HK-2 (cell line): Measurements from ENCODE around the gene TNFRSF4.

Experiments
- DNase-seq: peaks from one replicate; pipeline ENCODE4 v3.0.0-alpha.2; 2018; ENCODE audit not compliant: unreplicated experiment

TNFRSF4 gene

DNA sequence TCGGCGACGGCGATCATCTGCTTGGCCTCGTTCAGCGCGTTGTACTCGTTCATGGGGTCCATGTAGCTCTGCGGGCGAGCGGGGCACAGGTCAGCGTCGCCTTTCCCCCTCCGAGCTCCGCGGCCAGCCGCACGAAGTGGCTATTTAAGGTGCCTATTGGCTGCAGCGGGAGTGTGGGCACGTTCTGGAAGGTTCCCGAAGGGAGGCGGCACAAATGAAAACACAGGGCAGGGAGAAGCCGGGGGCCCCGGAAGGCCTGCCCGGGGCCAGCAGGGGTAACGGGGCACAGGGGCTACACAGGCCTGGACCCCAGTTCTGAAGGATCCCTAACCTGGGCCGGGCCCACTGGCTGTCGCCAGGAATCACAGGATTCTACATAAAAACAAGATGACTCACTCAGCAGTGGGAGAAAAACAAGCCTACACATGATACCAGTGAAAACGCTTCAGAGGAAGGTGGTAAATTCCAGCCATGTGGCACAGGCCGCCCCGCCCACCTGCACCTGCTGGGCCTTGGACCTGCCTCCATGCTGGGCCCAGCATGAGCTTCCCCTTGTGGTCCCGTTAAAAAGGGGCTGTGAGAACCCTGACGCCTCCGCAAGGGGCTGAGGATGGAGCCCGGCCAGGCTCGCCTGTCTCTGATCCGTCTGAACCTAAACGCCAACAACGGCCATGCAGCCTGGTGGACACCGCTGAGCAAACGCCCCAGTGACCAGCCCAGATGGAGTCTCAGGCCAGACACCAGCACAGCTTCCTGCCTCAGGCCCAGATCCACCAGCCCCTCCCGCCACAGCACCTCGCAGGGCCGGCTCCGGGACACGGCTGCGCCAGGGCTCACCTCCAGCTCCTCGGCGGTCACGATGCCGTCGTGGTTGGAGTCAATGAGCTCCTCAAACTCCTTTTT lies 3.9 kb upstream of the TNFRSF4 start:
- DNase-seq: no peak

DNA sequence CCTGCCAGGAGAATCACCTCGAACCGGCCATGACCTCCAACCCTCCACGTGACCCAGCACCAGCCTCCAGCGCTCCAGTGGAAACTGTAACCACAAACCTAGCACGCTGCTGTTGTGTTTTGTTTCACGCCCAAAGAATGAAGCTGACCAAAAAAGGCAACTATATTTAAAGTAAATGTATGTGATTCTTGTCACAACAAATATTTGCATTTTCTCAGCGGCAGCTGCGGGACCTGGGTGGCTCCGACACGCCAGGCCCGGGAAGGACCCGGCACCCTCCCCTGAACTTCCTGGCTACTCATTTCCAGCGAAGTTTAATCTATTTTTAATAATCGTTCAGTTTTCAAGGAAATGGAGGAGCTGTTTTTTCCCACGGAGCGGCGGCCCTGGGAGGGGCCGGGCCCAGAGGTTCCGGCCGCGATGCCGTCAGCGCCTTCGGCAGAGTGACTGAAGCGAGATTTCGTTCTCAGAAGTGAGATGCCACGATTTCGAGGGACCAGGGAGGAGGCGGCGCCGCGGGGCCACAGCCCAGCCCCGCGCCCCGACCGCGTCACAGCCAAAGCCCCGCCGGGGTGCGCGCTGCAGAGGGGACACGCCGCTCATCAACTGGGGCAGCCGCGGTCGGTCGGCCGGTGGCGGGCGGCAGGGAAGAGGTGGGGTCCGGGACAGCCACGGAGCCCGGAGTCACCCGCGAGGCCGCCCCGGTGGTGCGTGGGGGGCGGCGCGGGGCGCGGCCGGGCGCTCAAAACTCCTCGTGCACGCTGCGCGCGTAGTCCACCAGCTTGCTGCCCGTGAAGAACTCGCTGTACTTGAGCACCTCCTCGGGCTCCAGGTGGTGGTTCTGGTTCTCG lies 3.0 kb upstream of the TNFRSF4 start:
- no peak for DNase-seq

DNA sequence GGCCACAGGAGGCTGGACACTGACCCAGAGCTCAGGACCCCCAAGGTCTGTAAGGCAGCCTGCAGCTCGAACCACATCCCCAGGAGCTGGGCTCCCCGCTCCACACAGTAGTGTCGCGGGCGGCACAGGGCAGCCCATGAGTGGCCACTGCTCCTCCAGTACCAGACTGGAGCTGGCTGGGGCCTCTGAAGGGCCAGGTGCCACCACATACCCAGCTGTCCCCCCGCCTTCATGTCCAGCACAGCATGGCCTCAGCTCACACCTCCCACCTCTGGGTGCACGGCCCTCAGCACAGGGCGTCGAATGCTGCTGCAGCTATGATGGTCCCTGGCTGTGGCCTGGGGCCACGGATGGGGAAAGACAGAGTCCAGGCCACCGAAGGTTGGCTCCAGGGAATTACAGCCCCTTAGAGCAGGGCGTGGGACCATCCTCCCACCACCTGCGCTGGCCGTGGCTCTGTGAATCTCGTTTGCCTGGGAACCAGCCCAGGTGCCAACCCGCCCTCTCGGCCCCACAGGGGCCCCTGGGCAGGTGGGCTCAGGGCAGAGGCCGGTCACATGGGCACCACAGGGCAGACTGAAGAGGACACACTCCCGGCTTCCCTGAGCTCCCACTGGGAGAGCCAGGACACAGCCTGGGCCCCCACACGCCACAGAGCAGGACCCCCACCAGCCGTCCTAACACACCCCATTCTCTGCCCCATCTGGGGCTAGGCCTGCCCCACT lies 2.1 kb upstream of the TNFRSF4 start:
- DNase-seq: no peak

DNA sequence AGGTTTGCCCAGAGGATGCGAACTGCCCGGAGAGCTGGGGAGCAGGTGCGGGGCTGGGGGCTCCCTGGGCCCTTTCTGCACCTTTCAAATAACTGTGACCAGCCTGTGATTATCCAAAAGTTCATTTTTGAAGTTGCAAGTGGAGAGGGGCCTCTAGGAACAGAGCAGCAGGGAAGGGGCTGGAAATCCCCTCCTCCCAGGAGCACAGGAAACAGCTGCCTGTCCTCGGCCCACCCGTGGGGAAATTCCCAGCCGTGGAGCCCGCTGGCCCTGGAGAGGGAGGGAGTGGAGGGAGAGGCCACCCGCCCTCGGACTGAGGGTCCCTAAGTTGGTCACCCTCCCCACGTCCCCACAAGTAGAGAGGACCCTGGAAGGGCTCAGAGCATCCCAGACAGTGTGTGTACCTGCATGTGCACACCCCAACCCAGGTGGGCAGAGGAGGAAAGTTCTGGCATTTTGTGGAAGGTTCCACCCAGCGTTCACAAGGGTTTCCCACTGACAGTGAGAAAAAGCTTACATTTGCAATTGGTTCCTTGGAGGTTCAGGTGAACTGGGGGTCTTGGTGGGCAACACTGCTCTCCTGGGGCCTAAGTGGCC lies 1.2 kb upstream of the TNFRSF4 start:
- DNase-seq: no peak

DNA sequence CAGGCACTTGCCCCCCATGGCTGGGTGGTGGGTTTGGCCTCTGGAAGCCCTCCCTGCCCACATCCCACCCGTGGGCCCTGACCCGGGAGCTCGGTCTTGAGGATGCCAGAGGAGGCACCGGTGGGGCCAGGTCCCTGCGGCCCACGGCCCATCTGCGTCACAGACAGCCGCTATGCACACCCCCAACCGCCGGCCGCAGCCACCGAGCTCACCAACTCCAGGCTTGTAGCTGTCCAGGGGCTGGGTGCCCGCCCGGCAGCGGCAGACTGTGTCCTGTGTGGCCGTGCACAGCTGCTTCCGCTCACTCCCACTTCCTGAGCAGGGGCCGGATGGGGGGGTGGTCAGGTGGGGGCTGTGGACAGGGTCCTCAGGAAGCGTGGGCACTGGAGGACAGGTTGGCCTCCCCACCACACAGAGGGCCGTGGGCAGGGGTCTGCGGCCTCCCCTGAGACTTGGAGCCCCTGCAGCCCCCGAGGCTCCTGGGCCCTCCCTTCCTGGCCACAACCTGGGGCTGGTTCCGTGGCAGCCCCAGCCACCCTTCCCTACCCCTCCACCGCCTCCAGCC lies 1.1 kb downstream of the TNFRSF4 start:
- no peak for DNase-seq

DNA sequence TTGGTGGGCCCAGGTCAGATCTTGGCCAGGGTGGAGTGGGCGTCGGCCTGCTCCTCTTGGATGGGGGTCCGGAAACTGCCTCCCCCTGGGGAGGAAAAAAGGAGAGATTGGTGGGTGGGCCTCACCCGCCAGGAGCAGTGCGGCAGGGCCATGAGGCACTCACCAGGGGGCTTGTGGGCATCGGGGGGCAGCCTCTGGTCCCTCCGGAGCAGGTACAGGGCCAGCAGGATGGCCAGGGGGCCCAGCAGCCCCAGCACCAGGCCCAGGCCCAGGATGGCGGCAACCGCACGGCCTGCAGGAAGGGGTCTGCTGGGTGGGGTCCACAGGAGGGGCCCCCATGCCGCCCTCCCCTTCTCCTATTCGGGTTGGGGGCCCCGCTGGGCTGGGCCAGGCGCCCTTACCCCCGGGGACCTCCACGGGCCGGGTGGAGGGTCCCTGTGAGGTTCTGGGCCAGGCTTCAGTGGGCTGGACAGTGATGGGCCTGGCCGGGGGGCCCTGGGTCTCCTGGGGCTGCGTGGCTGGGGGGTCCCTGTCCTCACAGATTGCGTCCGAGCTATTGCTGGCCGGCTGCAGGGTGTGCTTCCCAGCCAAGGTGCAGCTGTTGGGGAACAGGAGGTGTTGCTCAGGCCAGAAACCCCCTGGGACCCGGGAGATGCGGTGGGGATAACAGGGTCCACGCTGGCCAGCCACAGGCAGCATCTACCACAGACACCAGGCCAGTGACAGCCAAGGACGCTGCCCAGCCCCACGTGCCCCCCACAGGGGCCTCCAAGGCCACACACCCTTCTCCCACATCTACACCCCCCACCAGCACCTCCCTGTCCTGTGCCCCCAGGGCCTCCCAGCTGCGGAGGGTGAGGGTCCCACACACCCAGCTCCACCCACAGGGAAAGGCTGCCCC lies 2.2 kb downstream of the TNFRSF4 start:
- no peak for DNase-seq

DNA sequence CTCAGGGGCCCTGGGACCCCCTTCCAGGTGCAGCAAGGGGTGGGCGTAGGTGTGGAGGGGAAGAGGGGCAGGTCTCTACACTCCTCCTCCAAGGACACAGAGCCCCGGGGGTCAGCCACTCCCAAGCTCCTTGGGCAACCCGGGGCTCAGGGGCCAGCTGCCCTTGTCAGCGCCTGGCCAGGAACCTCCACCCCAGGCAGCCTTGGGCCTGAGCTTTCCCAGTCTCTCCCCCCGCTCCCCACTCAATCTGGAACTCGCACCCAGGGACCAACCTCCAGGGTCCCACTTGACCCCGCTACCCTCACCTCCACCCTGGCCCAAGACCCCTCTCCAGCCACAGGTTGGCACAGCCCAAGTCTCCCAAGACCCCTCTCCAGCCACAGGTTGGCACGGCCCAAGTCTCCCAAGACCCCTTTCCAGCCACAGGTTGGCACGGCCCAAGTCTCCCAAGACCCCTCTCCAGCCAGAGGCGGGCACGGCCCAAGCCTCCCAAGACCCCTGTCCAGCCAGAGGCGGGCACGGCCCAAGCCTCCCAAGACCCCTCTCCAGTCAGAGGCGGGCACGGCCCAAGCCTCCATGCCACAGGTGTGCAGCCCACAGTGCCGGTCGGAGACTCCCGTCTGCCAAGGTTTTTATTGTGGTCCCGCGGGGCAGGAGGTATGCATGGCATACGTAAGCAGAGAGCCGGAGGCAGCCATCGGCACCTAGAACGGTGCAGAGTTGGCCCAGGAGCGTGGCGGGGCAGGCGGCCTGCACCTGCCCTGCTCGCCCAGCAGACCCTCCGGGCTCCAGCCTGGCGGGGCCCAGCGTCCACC lies 3.0 kb downstream of the TNFRSF4 start:
- DNase-seq: no peak

DNA sequence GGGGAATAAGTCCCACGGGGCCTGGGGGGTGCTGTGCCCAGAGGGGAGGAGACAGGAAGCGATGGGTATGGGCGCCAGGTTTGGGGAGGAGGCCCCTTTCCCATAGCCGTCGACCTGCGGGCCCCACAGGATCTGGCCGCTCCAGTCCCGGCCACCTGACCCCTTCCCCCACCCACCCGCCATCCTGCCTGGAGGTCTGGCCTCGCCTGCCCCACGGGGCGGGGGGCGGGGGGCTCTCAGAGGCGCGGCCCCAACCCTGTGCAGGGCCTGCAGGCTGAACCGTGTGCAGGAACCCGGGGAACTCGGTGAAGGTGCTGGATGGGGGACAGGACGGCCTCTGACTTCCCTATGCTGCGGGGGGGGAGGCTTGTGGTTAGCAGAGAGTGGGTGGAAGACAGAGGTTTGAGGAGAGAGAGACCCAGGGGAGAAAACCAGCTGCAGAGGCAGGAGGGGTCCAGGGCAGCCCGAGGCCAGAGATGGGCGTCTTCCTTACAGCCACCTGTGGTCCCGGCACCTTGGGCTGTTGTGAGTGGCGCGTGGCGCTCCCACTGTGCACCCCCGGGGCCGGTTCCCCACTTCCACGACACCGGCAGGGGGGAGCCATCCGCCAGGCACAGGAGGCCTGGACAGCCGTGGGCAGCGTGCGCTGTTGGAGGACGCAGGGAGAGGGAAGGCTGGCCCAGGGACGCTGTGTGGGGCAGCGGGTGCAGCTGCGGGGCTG lies 5.1 kb downstream of the TNFRSF4 start:
- DNase-seq: peak; percentile 51

DNA sequence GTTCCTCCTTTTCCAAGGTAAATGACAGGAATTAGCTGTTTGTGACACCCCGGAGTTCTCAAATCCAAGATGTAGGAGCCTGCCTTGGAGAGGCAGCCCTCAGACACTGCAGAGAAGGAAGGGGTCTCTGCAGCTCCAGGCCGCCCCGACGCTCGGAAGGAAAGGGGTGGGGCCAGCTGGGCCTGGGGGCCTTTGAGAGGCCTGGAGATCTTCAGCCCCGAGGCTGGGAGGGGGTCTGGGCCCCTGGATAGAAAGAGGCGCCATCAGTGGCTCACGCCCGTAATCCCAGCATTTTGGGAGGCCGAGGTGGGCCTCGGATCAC lies 6.4 kb downstream of the TNFRSF4 start:
- no peak for DNase-seq

DNA sequence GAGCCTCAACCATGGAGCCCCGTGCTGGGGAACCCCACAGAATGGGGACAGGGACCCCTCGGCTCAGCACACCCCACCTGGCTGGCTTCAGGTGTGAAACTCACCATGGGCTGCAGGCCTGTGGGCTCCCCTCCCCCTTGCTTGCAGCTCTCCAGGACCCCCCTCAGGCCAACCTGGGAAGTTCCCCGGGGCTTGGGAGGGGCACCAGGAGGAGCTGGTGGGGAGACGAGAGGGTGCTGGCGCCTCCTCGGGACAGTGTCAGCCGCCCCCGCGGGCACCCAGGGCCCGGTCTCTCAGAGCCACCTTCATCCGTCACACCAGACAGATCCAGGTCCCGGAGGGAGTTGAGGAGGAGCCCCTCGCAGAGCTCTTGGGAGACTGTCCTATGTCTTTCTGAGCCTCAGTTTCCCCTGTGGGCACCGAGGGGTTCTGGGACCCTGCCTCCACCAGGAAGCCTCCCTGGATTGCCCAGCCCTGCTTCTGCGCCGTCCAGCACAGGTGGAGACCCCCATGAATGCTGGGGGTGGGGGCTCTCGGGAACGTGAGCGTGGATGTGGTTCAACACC lies 6.9 kb downstream of the TNFRSF4 start:
- no peak for DNase-seq

DNA sequence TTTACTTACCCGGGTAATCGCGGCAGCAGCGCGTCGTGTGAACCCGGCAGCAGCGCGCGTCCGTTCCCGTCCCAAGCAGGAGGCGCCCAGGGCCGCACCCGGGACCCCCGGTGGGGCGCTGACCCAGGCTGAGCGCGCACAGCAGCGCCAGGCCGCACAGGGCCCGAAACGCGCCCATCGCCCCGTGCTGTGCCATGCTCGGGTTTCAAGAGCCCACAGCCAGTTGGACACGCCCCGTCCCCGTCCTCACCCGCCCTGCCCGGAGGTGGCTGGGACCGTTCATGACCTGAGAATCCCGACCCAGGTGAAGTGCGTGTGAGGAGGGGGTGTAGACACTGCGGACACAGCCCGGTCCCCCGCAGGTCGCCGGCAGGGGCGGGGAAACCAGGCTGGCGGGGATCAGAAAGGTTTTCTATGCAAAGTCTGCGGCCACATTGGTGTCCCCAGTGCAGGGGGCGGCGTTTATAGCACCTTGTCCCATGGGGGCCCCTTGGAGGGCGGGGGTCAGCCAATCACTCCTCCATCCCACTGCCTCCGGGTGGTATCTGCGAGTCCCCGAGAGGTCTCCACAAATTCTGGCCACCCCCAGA lies 7.5 kb downstream of the TNFRSF4 start, which contains the start of gene TNFRSF18:
Gene TNFRSF18, minus strand, starts transcription at position 217 of the 590 bp plus-strand sequence. Its CDS starts 21 bp downstream, at position 196.
- peak; percentile 39 for DNase-seq

DNA sequence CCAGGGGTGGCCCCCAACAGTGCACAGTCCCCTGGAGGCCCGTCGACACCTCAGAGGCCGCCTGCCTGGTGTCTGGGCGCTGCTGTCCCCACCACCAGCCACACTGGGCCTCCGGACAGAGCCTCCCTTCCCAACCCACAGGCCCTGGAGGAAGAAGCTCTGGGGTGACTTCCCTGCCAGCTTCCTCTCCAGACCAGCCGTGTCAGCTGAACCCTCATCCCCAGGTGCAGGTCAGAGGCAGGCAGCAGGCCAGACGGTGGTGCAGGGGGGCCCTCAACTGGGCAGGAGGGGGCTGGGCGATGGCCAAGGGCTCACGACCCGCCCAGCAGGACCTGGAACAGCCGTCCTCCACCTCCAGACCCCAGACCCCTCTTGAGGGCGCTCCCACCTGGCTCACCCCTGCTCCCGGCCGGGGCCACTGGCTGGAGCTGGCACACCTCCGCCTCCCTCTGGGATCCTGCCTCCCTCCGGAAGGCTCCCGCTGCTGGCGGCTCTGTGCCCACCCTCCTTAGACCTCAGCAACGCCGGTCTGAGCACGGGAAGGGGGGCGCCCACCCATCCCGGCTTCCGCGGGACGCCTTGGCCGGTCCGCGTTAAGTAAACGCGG lies 8.1 kb downstream of the TNFRSF4 start:
- no peak for DNase-seq

DNA sequence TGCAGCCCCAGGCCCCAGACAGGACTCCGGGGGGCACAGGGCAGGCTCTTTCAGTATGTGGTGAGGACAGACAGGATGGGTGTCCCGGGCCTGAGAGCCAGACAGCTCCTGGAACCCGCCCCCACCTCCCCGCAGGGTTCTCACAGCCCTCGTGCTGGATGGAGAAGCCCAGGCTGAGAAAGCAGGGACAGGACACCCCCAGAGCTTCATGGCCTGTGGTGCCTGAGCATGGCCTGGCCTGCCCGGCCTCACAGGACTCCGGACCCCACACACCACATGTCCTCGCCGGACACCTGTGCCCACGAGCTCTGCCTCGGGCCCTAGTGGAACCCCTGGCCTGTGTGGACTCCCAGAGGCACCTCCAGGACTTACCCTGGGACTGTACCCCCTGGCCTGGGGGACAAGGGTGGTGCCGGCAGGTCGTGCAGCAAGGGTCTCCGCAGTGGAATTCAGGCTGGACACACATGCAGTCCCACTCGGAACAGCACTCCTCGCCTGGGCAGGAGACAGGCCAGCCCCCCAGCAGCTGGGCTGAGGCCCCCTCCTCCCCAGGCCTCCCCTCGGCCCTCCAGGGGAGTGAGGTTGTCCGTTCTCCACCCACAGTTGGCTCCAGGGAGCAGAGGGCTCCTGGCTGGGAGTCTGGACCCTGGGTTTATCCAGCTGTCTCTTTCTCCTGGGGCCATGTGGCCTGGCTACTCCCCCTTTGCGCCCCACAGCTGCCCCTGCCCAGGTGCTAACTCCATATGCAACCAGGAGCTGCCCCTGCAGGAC lies 8.8 kb downstream of the TNFRSF4 start:
- no peak for DNase-seq

DNA sequence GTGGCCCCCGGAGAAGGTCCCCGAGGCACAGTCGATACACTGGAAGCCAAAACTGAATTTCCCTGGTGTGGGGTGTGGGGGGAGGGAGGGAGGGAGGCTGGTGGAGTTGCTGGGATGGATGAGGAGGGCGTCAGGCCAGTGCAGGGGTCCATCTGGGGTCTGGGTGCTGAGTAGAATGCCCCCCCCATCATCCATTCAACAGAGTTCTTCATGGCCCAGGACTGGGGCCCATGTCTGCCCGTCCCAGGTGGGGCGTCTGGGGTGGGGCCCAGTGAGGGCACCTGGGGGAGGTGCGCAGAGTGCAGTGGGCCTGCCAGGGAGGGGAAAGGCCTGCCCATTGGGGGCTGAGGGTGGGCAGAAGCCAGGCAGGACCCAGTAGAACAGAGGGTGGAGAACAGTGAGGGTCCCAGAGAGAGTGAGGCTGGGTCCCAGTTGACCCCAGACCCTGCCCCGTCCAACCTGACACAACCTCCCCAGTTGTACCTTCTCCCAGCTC lies 9.5 kb downstream of the TNFRSF4 start:
- no peak for DNase-seq

DNA sequence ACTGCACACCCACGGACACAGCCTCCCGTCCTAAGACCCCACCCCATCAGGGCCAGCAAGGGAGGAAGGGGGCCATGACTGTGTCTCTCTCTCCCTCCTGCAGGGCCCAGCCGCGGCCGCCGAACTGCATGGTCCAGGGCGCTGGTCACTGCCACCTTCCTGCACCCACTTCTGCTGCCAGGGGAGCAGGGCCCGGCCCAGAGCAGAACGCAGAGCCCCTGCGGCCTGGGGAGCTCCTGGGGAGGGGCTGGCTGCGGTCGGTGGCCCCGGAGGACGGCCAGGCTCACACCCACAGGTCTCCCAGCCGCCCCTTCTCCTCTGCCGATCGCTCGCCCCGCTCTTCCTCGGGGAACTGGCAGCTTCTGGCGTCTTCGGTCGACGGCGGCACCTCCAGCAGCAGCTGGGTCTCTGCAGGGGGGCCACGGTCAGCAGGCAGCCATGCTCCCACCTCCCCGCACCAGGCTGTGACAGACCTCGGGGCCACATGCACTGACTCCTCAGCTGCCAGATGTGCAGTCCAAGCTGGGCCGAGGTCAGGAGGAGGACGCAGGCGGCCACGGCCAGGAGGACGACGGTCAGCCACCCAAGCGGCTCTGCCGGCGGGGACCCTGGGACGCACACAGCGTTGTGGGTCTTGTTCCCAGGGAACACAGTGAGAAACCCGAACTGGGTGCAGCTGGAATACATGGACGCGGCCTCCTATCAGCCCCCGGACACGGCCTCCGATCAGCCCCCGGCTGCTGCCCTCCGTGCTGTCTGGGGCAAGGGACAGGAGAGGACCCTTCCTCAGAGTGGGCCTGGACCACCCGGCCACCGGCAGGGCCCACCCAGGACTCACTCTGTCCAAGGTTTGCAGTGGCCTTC lies 10.2 kb downstream of the TNFRSF4 start:
- no peak for DNase-seq
